COLO668 (cell line): ENCODE results near the gene DOK6.
A peak's percentile ranks its signal among the peaks of the same experiment; 100 is the strongest.
"Not testable (repeated sequence)": the region's sequence is repeated elsewhere in the genome, so short reads cannot be mapped to it uniquely, and the experiment has no call there.

ENCODE experiments used
- DNase-seq: peaks from one replicate; lab custom pipeline; 2025; ENCODE audit not compliant: unreplicated experiment; lab: John Stamatoyannopoulos, UW

DOK6 gene

GRCh38 chr18:69617888-69618287, 217.2 kb downstream of the DOK6 start:
- DNase-seq, result no peak

DNA sequence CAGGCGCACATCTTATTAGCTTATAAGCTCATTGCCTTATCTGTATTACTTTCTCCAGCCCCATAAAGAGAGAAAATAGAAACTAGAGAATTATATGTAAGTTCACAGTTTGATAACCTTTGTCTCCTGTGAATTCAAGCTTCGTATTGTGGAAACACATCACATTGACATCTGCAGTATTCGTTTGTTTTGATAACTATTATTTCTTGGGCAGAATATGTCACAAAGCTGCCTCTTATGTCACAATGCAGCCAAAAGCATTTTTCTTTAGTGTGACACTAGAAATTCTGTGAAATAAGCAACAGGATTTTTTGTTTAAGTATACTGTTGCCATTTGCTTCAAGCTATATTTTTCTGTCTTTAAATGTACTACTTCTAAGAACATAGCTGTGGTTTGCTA, 221.5 kb downstream of the DOK6 start:
- no peak for DNase-seq

DNA sequence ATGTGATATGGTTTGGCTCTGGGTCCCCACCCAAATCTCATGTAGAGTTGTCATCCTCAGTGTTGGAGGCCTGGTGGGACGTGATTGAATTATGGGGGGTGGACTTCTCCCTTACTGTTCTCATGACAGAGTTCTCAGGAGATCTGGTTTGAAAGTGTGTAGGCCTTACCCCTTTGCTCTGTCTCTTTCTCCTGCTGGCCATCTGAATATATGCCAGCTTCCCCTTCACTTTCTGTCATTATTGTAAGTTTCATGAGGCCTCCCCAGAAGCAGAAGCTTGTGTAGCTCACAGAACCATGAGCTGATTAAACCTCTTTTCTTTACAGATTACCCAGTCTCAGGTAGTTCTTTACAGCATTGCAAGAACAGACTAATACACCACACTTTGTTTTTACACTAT, 222.3 kb downstream of the DOK6 start:
- no peak for DNase-seq

- DNase-seq, result no peak
Observed at GRCh38 chr18:69626171-69626570, 225.5 kb downstream of the DOK6 start.

GRCh38 chr18:69626643-69627242, 226.1 kb downstream of the DOK6 start:
- DNase-seq, result no peak

GRCh38 chr18:69628774-69629359, 228.2 kb downstream of the DOK6 start:
- DNase-seq, result no peak

GRCh38 chr18:69631281-69631680, 230.6 kb downstream of the DOK6 start:
- no peak for DNase-seq

- peak; percentile 28 for DNase-seq
Observed at GRCh38 chr18:69635482-69635881, 234.8 kb downstream of the DOK6 start.

DNA sequence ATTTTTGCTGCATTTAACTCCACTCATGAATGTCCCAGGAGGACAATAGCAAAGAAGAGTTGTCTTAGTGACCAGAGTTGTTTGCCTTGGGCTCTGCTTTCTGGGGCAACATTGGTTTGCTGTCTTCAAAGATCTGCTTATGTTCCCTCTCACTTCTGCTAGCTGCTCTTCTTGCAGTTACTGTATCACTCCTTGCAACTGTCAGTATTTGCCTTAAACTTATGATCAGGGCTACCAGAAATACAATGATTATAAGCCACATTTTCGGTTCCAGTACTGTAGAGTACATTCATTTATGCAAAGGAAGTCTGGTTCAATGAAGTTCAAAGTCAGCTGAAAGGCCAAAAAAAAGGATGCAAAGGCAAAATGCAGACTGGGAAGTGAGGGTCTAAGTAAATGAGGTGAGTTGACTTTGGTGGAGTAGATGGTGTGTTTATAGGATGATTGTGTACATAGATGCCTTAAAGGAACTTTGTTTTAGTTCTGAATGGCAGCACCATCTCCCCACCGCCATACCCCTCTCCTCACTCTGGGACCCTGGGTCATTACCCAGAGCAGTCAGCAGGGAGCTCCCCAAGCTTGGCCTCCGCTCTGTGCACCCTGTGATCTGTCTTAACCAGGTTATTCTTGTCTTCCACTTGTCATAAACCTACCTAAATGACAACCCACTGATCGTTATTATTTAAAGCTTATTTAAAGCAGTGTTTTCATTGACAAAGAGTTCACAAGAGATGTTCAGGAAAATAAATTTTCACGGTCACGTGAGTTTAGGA, 236.0 kb downstream of the DOK6 start:
- DNase-seq, result no peak

DNA sequence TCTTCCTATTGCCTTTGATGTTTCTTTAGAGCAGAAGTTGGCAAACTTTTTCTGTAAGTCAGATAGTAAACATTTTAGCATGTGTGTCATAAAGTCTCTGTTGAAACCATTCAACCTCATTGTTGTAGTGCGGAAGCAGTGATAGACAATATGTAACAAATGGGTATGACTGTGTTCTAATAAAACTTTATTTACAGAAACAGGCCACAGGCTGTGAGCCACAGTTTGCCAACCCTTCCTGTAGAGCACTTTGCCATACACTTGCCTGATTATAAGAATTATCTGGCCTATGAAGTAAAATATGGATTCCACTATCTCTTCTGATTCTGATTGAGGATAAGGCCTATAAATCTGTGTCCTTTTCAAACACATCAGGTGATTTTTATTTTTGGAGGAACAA, 237.4 kb downstream of the DOK6 start:
- DNase-seq, result no peak

GRCh38 chr18:69647702-69648101, 247.0 kb downstream of the DOK6 start:
- DNase-seq, result no peak

GRCh38 chr18:69648486-69648885, 247.8 kb downstream of the DOK6 start:
- peak; percentile 60 for DNase-seq

DNA sequence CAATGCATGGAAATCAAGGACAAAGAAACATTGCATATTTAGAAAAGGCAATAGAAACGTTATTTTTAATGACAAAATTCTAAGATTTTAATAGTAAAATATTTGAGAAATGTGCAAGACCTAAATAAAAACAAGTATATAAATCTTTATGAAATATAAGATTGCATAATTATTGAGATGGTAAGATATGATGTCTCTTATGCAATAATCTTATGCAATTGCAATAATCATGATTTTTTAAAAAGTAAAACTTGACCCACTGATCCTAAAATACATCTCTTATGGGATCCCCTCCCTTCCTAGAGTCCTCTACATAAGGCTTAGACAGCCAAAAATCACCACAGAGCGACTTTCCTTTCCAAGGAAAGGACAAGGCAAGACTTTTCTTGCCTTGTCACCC, 249.0 kb downstream of the DOK6 start:
- no peak for DNase-seq

- no peak for DNase-seq
Observed at GRCh38 chr18:69651243-69651642, 250.6 kb downstream of the DOK6 start.

DNA sequence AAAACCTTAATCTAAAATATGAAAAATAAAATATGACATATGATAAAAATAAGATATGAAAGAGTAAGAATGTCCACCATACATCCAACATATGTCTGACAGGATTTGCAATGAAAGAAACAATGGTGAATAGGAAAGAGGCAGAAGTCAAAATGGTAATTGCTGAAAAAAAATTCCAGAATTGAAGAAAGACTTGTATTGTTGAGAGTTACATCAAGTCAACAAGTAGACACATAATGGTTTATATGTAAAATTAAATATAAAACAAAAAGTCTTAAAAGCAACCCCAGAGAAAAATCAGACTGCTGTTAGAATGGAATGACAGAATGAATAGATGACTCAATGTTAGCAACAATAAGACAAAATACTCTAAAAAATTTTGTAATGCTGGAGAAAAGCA, 255.1 kb downstream of the DOK6 start:
- no peak for DNase-seq

- no peak for DNase-seq
Observed at GRCh38 chr18:69658103-69658502, 257.4 kb downstream of the DOK6 start.

GRCh38 chr18:69658685-69659084, 258.0 kb downstream of the DOK6 start:
- DNase-seq, result no peak

GRCh38 chr18:69659142-69659651, 258.5 kb downstream of the DOK6 start:
- peak; percentile 57 for DNase-seq

DNA sequence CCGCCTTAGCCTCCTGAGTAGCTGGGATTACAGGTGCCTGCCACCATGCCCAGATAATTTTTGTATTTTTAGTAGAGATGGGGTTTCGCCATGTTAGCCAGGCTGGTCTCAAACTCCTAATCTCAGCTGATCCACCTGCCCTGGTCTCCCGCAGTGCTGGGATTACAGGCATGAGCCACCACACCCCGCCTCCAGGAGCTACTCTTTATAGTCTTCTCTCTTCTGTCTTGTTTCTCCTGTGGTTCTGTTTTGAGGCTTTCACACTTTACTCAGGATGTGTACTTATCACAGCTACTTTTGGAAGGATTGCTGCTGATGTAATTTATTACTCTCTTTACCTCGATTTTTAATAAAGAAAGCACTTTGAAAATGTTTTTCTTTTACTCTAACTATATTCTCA, 261.4 kb downstream of the DOK6 start:
- DNase-seq, result not testable (repeated sequence)

DNA sequence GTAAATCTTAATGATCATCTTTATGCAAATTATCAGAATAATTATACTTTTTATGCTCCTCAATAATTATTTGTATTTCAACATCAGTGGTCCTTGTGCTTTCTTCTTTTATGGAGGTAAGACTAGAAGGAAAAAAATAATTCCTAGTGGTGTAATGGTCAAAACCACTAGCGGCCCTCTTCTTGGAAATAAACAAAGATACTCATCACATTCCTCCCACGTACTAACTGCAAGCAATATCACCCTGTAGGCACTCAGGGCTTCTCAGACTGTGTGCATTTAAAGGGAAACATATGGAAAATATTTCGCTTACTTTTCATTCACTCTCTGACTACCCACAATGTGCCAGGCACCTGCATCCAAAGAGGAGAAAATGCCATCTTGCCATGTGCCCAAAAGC, 263.7 kb downstream of the DOK6 start:
- DNase-seq, result no peak

- DNase-seq, result no peak
Observed at GRCh38 chr18:69674292-69674877, 273.7 kb downstream of the DOK6 start.

DNA sequence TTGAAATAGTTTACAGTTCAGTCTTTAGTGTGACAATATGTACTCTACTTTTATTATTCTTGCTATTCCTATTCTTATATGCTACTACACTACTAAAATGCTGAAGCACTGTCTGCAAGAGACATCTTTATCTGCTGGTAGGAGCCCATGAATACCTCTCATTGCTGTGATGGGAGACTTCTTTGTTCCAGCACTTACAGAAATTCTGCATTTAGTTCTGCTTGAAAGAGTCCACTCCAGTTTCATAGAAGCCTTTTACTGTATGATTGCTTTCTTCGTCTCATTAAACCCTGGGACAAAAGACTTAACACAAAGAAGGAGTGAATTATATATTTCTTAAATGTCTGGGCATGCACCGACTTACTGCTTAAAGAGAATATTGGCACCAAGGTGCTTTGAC, 274.3 kb downstream of the DOK6 start:
- no peak for DNase-seq
